ENCODE data around the gene NCAM1. TPM values are rescaled to one million over a fixed set of nuclear protein-coding genes. Genes with fewer than 3 reads are reported as not detected.

Gene NCAM1
- total RNA-seq, 2 donors from 2014 or later = 42.0 to 69.2 TPM

DNA sequence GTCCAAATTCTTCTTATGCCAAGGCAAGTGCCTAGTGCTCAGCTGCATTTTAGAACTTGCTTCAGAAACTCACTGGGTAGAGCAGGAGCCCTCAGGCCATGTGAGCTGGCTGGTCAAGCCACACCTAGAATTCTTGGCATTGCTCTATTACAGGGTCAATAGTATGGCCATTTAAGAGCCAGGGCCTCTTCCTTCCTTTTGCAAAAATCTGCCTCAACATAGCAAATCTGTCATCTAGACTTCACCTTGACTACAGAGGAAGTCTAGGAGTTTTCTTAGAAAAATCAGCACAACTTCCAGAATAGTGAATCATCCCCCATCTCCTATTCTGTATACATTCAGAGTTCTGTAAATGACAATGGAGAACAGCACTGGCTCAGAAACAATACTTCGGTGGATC is 241.2 kb downstream of the NCAM1 start:
- Histone ChIP-seq H3K4me1 (ENCODE audit: control insufficient read depth in 1 of 2, low read depth in 2 of 2) (peaks cover 0 to 6% of the 10 kb centered on the region in 2 donors), H3K27ac (no peak overlapping the region), H3K4me3 (no peak overlapping the region), H3K9me3 (no peaks in the 10 kb centered on the region), H3K27me3 (replicated peaks; ENCODE audit: insufficient read depth) (no peaks in the 10 kb centered on the region), H3K36me3 (no peaks in the 10 kb centered on the region)
- TF ChIP-seq CTCF (IDR thresholded peaks at IDR 0.05) = no peak
- no peak for ATAC-seq (ENCODE audit: insufficient number of reproducible peaks, low FRiP score, low read depth)
- DNase-seq (ENCODE audit: low spot score) = no peak

- no peak for TF ChIP-seq CTCF (IDR thresholded peaks at IDR 0.05)
- ATAC-seq (ENCODE audit: insufficient number of reproducible peaks, low FRiP score, low read depth) (no peak), DNase-seq (ENCODE audit: low spot score) (no peak)
- Histone ChIP-seq H3K27ac (no peak overlapping the region), H3K4me1 (ENCODE audit: control insufficient read depth in 1 of 2, low read depth in 2 of 2) (peaks cover 0 to 6% of the 10 kb centered on the region in 2 donors), H3K36me3 (no peaks in the 10 kb centered on the region), H3K4me3 (no peak overlapping the region), H3K9me3 (no peaks in the 10 kb centered on the region), H3K27me3 (replicated peaks; ENCODE audit: insufficient read depth) (no peaks in the 10 kb centered on the region)
Observed at GRCh38 chr11:113203141-113203753, 242.0 kb downstream of the NCAM1 start.

DNA sequence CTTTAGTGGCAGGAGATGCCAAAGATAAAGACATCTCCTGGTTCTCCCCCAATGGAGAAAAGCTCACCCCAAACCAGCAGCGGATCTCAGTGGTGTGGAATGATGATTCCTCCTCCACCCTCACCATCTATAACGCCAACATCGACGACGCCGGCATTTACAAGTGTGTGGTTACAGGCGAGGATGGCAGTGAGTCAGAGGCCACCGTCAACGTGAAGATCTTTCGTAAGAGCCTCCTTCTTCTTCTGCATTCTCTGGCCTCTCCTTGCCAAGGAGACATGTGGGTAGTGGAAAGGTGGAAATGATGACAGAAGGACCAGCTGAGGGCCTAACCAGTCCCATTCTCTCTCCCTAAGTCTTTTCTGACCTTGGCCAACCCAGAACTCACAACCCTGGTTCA is 243.1 kb downstream of the NCAM1 start:
- no peaks in the 10 kb centered on the region for H3K36me3 ChIP-seq
- no peak overlapping the region for H3K27ac ChIP-seq
- H3K9me3 ChIP-seq = no peaks in the 10 kb centered on the region
- H3K4me1 ChIP-seq (ENCODE audit: control insufficient read depth in 1 of 2, low read depth in 2 of 2) = peaks cover 0 to 6% of the 10 kb centered on the region in 2 donors
- no peak for DNase-seq (ENCODE audit: low spot score)
- H3K4me3 ChIP-seq = no peak overlapping the region
- no peak for ATAC-seq (ENCODE audit: insufficient number of reproducible peaks, low FRiP score, low read depth)
- no peak for TF ChIP-seq CTCF (IDR thresholded peaks at IDR 0.05)
- no peaks in the 10 kb centered on the region for H3K27me3 ChIP-seq (replicated peaks; ENCODE audit: insufficient read depth)

- no peaks in the 10 kb centered on the region for H3K9me3 ChIP-seq
- no peaks in the 10 kb centered on the region for H3K27me3 ChIP-seq (replicated peaks; ENCODE audit: insufficient read depth)
- H3K4me3 ChIP-seq = no peak overlapping the region
- no peak for ATAC-seq (ENCODE audit: insufficient number of reproducible peaks, low FRiP score, low read depth)
- no peaks in the 10 kb centered on the region for H3K4me1 ChIP-seq (ENCODE audit: control insufficient read depth in 1 of 2, low read depth in 2 of 2)
- no peak overlapping the region for H3K27ac ChIP-seq
- DNase-seq (ENCODE audit: low spot score) = no peak
- no peak for TF ChIP-seq CTCF (IDR thresholded peaks at IDR 0.05)
- peaks cover 4% of the 10 kb centered on the region for H3K36me3 ChIP-seq
Observed at GRCh38 chr11:113213549-113213948, 252.3 kb downstream of the NCAM1 start.

GRCh38 chr11:113222241-113222640 is 261.0 kb downstream of the NCAM1 start:
- no peak overlapping the region for H3K4me3 ChIP-seq
- no peaks in the 10 kb centered on the region for H3K4me1 ChIP-seq (ENCODE audit: control insufficient read depth in 1 of 2, low read depth in 2 of 2)
- H3K36me3 ChIP-seq = no peaks in the 10 kb centered on the region
- H3K27me3 ChIP-seq (replicated peaks; ENCODE audit: insufficient read depth) = no peaks in the 10 kb centered on the region
- TF ChIP-seq CTCF (IDR thresholded peaks at IDR 0.05) = no peak
- DNase-seq (ENCODE audit: low spot score) (no peak), ATAC-seq (ENCODE audit: insufficient number of reproducible peaks, low FRiP score, low read depth) (no peak)
- H3K9me3 ChIP-seq = no peaks in the 10 kb centered on the region
- no peak overlapping the region for H3K27ac ChIP-seq

Measured in thoracic aorta (tissue), 2 donors.